HUES48 (cell line): Measurements from ENCODE around the gene PRR12.
A peak's percentile ranks its signal among the peaks of the same experiment; 100 is the strongest.

Experiments used
- H3K27ac ChIP-seq: one replicate; pipeline ENCODE4 v1.7.0; 2013; ENCODE audit warnings: low read depth, low read length, inconsistent platforms
- H3K27me3 ChIP-seq: 2 replicates; pipeline ENCODE4 v1.6.1; 2013; ENCODE audit warnings: mild to moderate bottlenecking, low read length; ENCODE audit not compliant: control insufficient read depth, insufficient read depth
- H3K36me3 ChIP-seq: 2 replicates; pipeline ENCODE4 v1.6.1; 2013; ENCODE audit warnings: low read length; ENCODE audit not compliant: control insufficient read depth, insufficient read depth
- H3K4me1 ChIP-seq: 2 replicates; pipeline ENCODE4 v1.6.1; 2013; ENCODE audit warnings: mild to moderate bottlenecking, low read length; ENCODE audit not compliant: control insufficient read depth, insufficient read depth
- H3K4me3 ChIP-seq: 2 replicates; pipeline ENCODE4 v1.5.1; 2013; ENCODE audit warnings: mild to moderate bottlenecking, low read depth, low read length
- H3K9ac ChIP-seq: 2 replicates; pipeline ENCODE4 v1.6.1; 2013; ENCODE audit warnings: mild to moderate bottlenecking, low read depth, low read length, moderate library complexity
- H3K9me3 ChIP-seq: 2 replicates; pipeline ENCODE4 v1.6.1; 2013; ENCODE audit warnings: low read length; ENCODE audit not compliant: control insufficient read depth, insufficient read depth

The PRR12 gene, protein sequence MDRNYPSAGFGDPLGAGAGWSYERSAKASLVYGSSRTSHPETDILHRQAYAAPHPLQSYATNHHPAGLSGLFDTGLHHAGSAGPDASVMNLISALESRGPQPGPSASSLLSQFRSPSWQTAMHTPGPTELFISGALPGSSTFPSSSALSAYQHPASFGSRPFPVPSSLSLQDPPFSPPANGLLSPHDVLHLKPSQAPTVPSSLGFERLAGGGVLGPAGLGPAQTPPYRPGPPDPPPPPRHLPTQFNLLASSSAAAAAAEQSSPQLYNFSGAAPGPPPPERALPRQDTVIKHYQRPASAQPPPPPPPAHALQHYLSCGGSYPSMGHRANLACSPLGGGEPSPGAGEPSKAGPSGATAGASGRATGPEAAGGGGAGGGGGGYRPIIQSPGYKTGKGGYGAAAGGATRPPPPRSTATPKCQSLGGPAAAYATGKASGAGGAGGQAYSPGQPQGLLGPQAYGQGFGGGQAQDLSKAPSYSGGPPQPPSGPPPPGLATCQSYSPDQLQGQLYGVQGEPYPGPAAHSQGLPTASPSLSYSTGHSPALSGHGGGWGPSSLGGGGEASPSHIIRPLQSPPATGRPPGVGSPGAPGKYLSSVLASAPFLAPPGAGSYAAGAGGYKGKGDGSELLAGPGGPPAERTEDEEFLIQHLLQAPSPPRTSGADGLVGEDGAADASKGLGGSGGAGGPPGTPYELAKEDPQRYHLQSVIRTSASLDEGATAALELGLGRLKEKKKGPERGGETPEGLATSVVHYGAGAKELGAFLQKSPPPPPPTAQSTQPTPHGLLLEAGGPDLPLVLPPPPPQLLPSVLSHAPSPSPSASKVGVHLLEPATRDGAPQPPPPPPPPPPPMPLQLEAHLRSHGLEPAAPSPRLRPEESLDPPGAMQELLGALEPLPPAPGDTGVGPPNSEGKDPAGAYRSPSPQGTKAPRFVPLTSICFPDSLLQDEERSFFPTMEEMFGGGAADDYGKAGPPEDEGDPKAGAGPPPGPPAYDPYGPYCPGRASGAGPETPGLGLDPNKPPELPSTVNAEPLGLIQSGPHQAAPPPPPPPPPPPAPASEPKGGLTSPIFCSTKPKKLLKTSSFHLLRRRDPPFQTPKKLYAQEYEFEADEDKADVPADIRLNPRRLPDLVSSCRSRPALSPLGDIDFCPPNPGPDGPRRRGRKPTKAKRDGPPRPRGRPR (N-terminal part only)

DNA sequence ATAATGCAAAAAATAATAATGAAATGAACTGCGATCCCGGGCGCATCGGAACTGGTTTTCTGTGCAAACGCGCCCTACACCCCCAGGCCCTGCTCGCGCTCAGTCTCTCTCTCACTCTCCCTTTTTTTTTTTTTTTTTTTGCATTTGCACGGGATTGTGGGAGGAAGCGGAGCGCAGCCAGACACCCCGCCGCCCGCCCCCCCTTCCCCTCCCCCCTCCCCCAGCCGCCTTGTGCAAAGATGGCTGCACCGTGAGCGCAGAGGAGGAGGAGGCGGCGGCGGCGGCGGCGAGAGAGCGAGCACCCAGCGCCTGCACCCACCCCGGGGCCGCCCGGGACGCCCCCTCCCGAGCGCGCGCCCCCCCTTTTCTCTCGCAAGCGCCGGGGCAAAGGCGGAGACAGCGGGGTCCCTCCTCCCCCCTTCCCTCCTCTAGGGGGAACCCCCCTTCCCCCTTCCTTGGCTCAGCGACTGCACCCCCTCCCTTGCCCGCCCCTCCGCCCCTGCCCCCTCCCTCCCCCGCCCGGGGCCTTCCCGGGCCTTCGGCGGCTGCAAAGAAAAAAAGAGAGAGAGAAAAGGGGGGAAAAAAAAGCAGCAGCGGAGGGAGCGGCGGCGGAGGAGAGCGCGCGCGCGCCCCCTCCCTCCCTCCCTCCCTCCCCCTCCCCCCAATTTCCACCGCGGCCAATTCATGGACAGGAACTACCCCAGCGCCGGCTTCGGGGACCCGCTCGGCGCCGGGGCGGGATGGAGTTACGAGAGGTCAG is at the start of gene PRR12:
Gene PRR12, plus strand, starts transcription at position 212 of the 760 bp plus-strand sequence. Its CDS starts 473 bp downstream, at position 685.
- H3K9me3 ChIP-seq, result no peaks in the 10 kb centered on the region
- peak within 1 kb of the TSS; percentile 99 for H3K27ac ChIP-seq
- H3K4me3 ChIP-seq, result peak within 1 kb of the TSS; percentile 75
- peaks cover 22% of the 10 kb centered on the region for H3K36me3 ChIP-seq
- H3K4me1 ChIP-seq, result peaks cover 6% of the 10 kb centered on the region
- peak within 1 kb of the TSS; percentile 90 for H3K9ac ChIP-seq
- H3K27me3 ChIP-seq, result no peaks in the 10 kb centered on the region

DNA sequence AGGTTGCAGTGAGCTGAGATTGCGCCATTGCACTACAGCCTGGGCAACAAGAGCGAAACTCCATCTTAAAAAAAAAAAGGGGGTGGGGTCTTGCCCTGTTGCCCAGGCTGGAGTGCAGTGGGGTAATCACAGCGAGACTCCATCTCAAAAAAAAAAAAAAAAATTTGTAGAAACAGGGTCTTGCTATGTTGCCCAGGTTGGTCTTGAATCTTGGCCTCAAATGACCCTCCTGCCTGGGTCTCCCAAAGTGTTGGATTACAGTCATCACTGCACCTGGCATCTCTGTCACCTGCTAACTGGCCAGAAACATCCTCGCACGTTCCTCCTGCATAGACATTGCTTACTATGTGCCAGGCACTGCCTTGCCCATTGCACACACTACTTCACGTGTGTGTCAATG is 49.1 kb upstream of the PRR12 start:
- Histone ChIP-seq H3K4me1 (peaks cover 3% of the 10 kb centered on the region; the same call in 1 of the 2 replicates), H3K27ac (no peak overlapping the region), H3K9ac (no peak overlapping the region), H3K4me3 (no peak overlapping the region), H3K9me3 (no peaks in the 10 kb centered on the region), H3K27me3 (no peaks in the 10 kb centered on the region), H3K36me3 (peaks cover 18% of the 10 kb centered on the region; the same call in 1 of the 2 replicates)

DNA sequence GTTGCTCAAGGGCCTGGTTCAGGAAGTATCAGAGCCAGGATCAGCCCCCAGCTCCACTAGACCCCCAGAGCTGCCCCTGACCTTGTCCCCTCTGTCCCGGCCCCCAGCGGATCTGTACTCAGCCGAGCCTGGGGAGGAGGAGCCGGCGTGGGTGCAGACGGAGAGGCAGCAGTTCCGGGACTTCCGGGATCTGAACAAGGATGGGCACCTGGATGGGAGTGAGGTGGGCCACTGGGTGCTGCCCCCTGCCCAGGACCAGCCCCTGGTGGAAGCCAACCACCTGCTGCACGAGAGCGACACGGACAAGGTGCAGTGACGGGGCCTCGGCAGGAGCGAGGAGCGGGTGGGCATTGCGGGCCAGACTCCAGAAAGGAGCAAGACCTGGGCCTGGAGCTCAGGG is 48.5 kb upstream of the PRR12 start:
- Histone ChIP-seq H3K4me3 (no peak overlapping the region), H3K27me3 (no peaks in the 10 kb centered on the region), H3K4me1 (peaks cover 3% of the 10 kb centered on the region; the same call in 1 of the 2 replicates), H3K9ac (no peak overlapping the region), H3K36me3 (peaks cover 13% of the 10 kb centered on the region; the same call in 1 of the 2 replicates), H3K9me3 (no peaks in the 10 kb centered on the region), H3K27ac (no peak overlapping the region)

DNA sequence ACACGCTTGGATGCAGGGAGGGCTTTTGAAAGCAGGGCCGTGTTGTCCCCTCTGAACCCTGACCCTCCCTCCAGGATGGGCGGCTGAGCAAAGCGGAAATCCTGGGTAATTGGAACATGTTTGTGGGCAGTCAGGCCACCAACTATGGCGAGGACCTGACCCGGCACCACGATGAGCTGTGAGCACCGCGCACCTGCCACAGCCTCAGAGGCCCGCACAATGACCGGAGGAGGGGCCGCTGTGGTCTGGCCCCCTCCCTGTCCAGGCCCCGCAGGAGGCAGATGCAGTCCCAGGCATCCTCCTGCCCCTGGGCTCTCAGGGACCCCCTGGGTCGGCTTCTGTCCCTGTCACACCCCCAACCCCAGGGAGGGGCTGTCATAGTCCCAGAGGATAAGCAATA is 48.0 kb upstream of the PRR12 start:
- Histone ChIP-seq H3K4me1 (peaks cover 3% of the 10 kb centered on the region; the same call in 1 of the 2 replicates), H3K4me3 (no peak overlapping the region), H3K27me3 (no peaks in the 10 kb centered on the region), H3K9me3 (no peaks in the 10 kb centered on the region), H3K27ac (no peak overlapping the region), H3K9ac (no peak overlapping the region), H3K36me3 (peaks cover 13% of the 10 kb centered on the region; the same call in 1 of the 2 replicates)

DNA sequence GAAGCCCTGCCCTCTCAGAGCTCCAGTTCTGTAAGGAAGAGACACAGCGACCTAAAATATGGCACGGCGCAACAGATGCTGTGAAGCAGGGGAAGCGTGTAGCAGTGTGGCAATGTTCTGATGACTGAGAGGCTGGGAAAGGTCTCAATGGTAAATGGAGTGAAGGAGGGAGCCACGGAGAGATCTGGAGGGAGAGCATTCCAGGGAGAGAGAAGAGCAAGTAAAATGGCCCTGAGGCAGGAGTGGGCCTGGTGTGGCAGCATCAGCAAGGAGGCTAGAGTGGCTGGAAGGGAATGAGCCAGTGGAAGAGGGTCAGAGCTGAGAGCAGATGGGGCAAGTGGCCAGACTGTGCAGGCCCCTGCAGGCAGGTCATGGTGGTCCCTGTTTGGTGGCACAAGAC is 46.8 kb upstream of the PRR12 start:
- no peak overlapping the region for H3K27ac ChIP-seq
- no peak overlapping the region for H3K9ac ChIP-seq
- no peak overlapping the region for H3K4me3 ChIP-seq

DNA sequence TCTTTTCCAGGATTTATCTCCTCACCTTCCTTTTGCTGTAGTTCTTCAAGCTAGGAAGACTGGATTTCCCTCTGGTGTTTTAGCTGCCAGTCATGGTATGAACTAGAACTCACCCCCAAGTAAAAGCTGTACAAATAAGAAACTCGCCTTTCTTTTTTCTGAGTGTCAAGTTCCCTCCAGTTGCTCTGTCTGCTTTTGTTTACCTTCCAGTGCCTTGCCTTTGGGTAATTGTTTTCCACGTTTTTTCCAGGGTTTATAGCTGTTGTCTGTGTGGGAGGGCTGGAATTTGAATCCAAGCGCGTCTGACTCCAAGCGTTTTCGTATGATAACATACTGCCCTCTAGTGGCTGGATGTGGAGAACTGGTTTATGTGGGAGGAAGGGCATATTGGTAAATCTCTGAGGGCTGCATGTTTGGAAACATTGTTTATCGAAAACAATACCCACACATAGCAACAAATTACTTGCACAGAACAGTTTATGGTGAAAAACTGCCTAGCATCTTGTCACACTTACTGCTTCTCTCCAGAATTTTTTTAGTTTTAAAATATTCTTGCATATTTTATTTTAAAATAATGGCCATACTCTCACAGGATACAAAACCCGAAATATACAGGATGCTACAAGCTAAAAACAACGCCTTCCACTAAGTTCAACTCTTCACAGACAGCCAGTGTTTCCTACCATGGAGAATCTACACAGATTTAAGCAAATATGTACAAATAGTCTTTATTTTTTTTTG is 44.0 kb upstream of the PRR12 start:
- H3K36me3 ChIP-seq, result peaks cover 3% of the 10 kb centered on the region; the same call in 1 of the 2 replicates
- peak overlapping the region; percentile 41; the same call in 1 of the 2 replicates for H3K4me3 ChIP-seq
- no peak overlapping the region for H3K9ac ChIP-seq
- no peaks in the 10 kb centered on the region for H3K9me3 ChIP-seq
- H3K4me1 ChIP-seq, result peaks cover 3% of the 10 kb centered on the region; the same call in 1 of the 2 replicates
- no peaks in the 10 kb centered on the region for H3K27me3 ChIP-seq
- peak overlapping the region; percentile 57 for H3K27ac ChIP-seq

More for the DNA sequence above, 46.8 kb upstream of the PRR12 start:
- Histone ChIP-seq H3K27me3 (no peaks in the 10 kb centered on the region), H3K36me3 (peaks cover 7% of the 10 kb centered on the region; the same call in 1 of the 2 replicates), H3K4me1 (peaks cover 3% of the 10 kb centered on the region; the same call in 1 of the 2 replicates), H3K9me3 (no peaks in the 10 kb centered on the region)

DNA sequence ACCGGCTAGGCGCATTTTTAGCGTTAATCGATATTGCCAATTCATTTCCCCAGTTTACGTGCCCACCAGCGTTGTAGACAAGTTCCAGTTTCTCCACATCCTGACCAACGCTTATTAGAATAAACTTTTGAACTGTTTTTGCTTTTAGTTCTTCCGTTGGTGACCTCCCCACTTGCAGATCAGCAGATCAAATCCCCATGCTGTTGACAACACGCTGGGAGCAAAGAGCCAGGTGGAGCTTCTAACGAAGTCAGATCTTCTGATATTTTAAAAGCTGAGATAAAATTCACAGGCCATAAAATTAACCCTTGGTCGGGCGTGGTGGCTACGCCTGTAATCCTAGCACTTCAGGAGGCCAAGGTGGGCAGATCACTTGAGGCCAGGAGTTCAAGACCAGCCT is 41.9 kb upstream of the PRR12 start:
- no peak overlapping the region for H3K27ac ChIP-seq
- no peak overlapping the region for H3K9ac ChIP-seq
- no peaks in the 10 kb centered on the region for H3K9me3 ChIP-seq
- H3K4me3 ChIP-seq, result no peak overlapping the region
- H3K27me3 ChIP-seq, result no peaks in the 10 kb centered on the region
- H3K4me1 ChIP-seq, result peaks cover 3% of the 10 kb centered on the region; the same call in 1 of the 2 replicates
- peaks cover 5% of the 10 kb centered on the region for H3K36me3 ChIP-seq

DNA sequence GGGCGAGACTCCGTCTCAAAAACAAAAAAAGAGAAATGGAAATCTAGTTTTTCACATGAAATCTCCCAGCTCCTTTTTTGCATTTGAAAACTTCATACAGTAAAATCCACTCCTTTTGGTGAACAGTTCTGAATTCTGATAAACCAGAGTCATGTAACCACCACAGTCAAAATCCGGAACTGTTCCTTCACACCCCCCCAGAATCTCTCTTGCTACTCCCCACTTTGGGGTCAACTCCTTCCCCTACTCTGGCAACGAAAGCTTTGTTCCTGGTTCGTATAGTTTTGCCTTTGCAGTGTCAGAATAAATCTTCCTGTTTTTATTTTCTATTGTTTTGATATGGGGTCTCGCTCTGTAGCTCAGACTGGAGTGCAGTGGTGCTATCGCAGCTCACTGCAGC is 39.5 kb upstream of the PRR12 start:
- no peaks in the 10 kb centered on the region for H3K27me3 ChIP-seq
- no peak overlapping the region for H3K4me3 ChIP-seq
- H3K27ac ChIP-seq, result no peak overlapping the region
- peaks cover 18% of the 10 kb centered on the region for H3K36me3 ChIP-seq
- H3K9me3 ChIP-seq, result no peaks in the 10 kb centered on the region
- H3K9ac ChIP-seq, result no peak overlapping the region
- H3K4me1 ChIP-seq, result peaks cover 7% of the 10 kb centered on the region; the same call in 1 of the 2 replicates

DNA sequence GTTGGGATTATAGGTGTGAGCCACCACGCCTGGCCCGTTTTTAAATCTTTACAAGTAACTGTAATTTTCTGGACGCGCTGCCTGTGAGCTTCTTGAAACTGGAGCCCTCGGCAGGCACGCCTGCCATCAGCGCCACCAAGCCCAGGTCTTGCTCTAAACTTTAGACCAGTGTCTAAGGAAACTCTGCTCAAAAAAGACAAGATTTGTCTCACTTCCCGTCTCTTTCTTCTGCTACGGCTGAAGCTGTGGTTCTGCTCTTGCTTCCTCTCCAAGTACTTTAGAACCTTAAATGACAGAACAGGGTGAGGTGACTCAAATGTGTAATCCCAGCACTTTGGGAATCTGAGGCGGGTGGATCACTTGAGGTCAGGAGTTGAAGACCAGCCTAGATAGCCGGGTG is 38.2 kb upstream of the PRR12 start:
- Histone ChIP-seq H3K27me3 (no peaks in the 10 kb centered on the region), H3K9me3 (no peaks in the 10 kb centered on the region), H3K4me3 (no peak overlapping the region), H3K9ac (no peak overlapping the region), H3K36me3 (peaks cover 25% of the 10 kb centered on the region), H3K27ac (no peak overlapping the region), H3K4me1 (peaks cover 12% of the 10 kb centered on the region)
